Hepatocyte (in vitro differentiated cells): ENCODE measurements around the gene NRN1L. TPM values are rescaled to one million over a fixed set of nuclear protein-coding genes. Genes with fewer than 3 reads are reported as not detected.

Experiments
- DNase-seq: peaks from one replicate; pipeline ENCODE4 v3.0.0-alpha.2; 2016; ENCODE audit warnings: low spot score
- H2AFZ ChIP-seq: fragments of 200-600 bp; sonication (generic); 2 replicates; pipeline ENCODE4 v1.6.0; 2016; ENCODE audit warnings: antibody characterized with exemption, mild to moderate bottlenecking
- H3K27ac ChIP-seq: fragments of 200-600 bp; sonication (generic); 2 replicates; pipeline ENCODE4 v1.5.1; 2016; ENCODE audit warnings: mild to moderate bottlenecking
- H3K27me3 ChIP-seq: fragments of 200-600 bp; sonication (generic); 2 replicates; pipeline ENCODE4 v1.6.1; 2016
- H3K36me3 ChIP-seq: fragments of 200-600 bp; sonication (generic); replicated peaks from 2 replicates; pipeline ENCODE4 v1.5.1; 2016; ENCODE audit warnings: low read depth; ENCODE audit not compliant: insufficient read depth
- H3K4me1 ChIP-seq: fragments of 200-600 bp; sonication (generic); 2 replicates; pipeline ENCODE4 v1.5.1; 2016; ENCODE audit warnings: mild to moderate bottlenecking, moderate library complexity; ENCODE audit not compliant: insufficient read depth
- H3K4me2 ChIP-seq: fragments of 200-600 bp; sonication (generic); 2 replicates; pipeline ENCODE4 v1.6.0; 2016
- H3K4me3 ChIP-seq: fragments of 200-600 bp; sonication (generic); 2 replicates; pipeline ENCODE4 v1.5.1; 2016; ENCODE audit warnings: mild to moderate bottlenecking
- H3K79me2 ChIP-seq: fragments of 200-600 bp; sonication (generic); 2 replicates; pipeline ENCODE4 v1.6.0; 2017; ENCODE audit warnings: mild to moderate bottlenecking
- H3K9me2 ChIP-seq: fragments of 200-600 bp; sonication (generic); replicated peaks from 2 replicates; pipeline ENCODE4 v1.6.0; 2017; ENCODE audit warnings: mild to moderate bottlenecking; ENCODE audit not compliant: insufficient read depth
- H3K9me3 ChIP-seq: fragments of 200-600 bp; sonication (generic); 2 replicates; pipeline ENCODE4 v1.5.1; 2016; ENCODE audit warnings: low read depth, mild to moderate bottlenecking
- H4K20me1 ChIP-seq: fragments of 200-600 bp; sonication (generic); 2 replicates; pipeline ENCODE4 v1.6.0; 2016; ENCODE audit warnings: mild to moderate bottlenecking; ENCODE audit not compliant: insufficient read depth, poor library complexity, severe bottlenecking
- CTCF ChIP-seq: fragments of 200-600 bp; sonication (generic); IDR thresholded peaks from 2 replicates; pipeline ENCODE4 v1.5.1; 2016; ENCODE audit warnings: antibody characterized with exemption, mild to moderate bottlenecking; ENCODE audit not compliant: poor library complexity
- EZH2 ChIP-seq: fragments of 200-600 bp; sonication (generic); IDR thresholded peaks from 2 replicates; pipeline ENCODE4 v1.6.1; 2016; ENCODE audit warnings: antibody characterized with exemption, mild to moderate bottlenecking, borderline replicate concordance
- EZH2phosphoT487 ChIP-seq: fragments of 200-600 bp; sonication (generic); IDR thresholded peaks from one replicate; pipeline ENCODE4 v1.6.1; 2018; ENCODE audit warnings: antibody characterized with exemption, mild to moderate bottlenecking, low read depth, moderate library complexity; ENCODE audit not compliant: unreplicated experiment, severe bottlenecking
- WGBS: methylation state at CpG from one replicate; pipeline ENCODE4 v1.1.6; 2016; ENCODE audit warnings: low lambda C conversion rate; ENCODE audit errors: missing lambda C conversion rate; 5-methylcytosine and 5-hydroxymethylcytosine counted together
- polyA plus RNA-seq: library from polyadenylated mRNA; unstranded; fragments of >200 nt; fragmentation: Nextera tagmentation; extraction: Ambion mirVana; gene quantifications from 2 replicates; pipeline ENCODE4 v1.2.1, GENCODE V29; 2016
- total RNA-seq: library from RNA; depleted of rRNA; stranded (reverse); fragments of >200 nt; gene quantifications from 2 replicates; pipeline ENCODE4 v1.2.3, GENCODE V29; 2014

The NRN1L gene
- total and polyA plus RNA-seq, 2 experiments from 2014 or later, result 0.73 TPM; not detected in 1

DNA sequence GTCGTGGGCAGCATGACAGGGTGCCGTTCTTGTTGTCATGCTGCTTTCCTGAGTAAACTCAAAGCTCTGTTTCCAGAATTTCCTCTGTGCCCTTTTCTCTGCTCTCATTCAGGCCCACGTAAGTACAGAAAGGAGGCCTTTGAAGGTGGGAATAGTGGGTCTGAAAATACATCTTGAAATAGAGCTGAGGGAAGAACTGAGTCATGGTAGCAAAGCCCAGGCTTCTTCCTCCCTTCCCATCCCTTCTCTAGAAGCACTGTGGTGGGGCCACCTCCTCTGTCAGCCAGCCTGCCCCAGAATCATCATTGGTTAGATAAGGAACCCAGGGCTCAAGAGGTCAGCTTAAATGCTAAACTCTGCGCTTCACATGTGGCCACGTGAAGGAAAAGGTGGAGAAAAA lies 37.5 kb downstream of the NRN1L start:
- TF ChIP-seq EZH2 (no peak), EZH2phosphoT487 (no peak), CTCF (no peak)
- Histone ChIP-seq H3K27ac (no peak overlapping the region), H2AFZ (no peak overlapping the region), H3K4me1 (peaks cover 4% of the 10 kb centered on the region), H4K20me1 (peaks cover 40% of the 10 kb centered on the region), H3K4me2 (no peak overlapping the region), H3K79me2 (peaks cover 36% of the 10 kb centered on the region), H3K9me3 (no peaks in the 10 kb centered on the region), H3K4me3 (no peak overlapping the region), H3K9me2 (no peaks in the 10 kb centered on the region), H3K36me3 (no peaks in the 10 kb centered on the region), H3K27me3 (no peaks in the 10 kb centered on the region)
- 78% methylated on average over 5 of the region's 5 CpGs for WGBS
- no peak for DNase-seq

GRCh38 chr16:67922740-67923139 lies 38.1 kb downstream of the NRN1L start:
- TF ChIP-seq EZH2phosphoT487 (no peak), EZH2 (no peak), CTCF (no peak)
- Histone ChIP-seq H3K79me2 (peaks cover 31% of the 10 kb centered on the region), H3K4me3 (no peak overlapping the region), H3K36me3 (no peaks in the 10 kb centered on the region), H2AFZ (no peak overlapping the region), H3K9me2 (no peaks in the 10 kb centered on the region), H3K4me2 (no peak overlapping the region), H3K9me3 (no peaks in the 10 kb centered on the region), H4K20me1 (peaks cover 36% of the 10 kb centered on the region), H3K27ac (no peak overlapping the region), H3K4me1 (peaks cover under 1% of the 10 kb centered on the region), H3K27me3 (no peaks in the 10 kb centered on the region)
- DNase-seq, result no peak
- 85% methylated on average over 8 of the region's 8 CpGs for WGBS

GRCh38 chr16:67923414-67924116 lies 38.9 kb downstream of the NRN1L start:
- 93% methylated on average over 10 of the region's 10 CpGs for WGBS
- H3K9me2 ChIP-seq, result no peaks in the 10 kb centered on the region
- DNase-seq, result no peak
- no peak overlapping the region for H3K4me2 ChIP-seq
- H4K20me1 ChIP-seq, result peaks cover 30% of the 10 kb centered on the region
- no peak overlapping the region for H3K4me3 ChIP-seq
- no peaks in the 10 kb centered on the region for H3K4me1 ChIP-seq
- no peaks in the 10 kb centered on the region for H3K27me3 ChIP-seq
- TF ChIP-seq EZH2phosphoT487, result no peak
- H3K27ac ChIP-seq, result no peak overlapping the region
- H2AFZ ChIP-seq, result no peak overlapping the region
- peaks cover 25% of the 10 kb centered on the region for H3K79me2 ChIP-seq
- H3K36me3 ChIP-seq, result no peaks in the 10 kb centered on the region
- no peaks in the 10 kb centered on the region for H3K9me3 ChIP-seq

GRCh38 chr16:67924140-67924906 lies 39.6 kb downstream of the NRN1L start:
- Histone ChIP-seq H4K20me1 (peaks cover 25% of the 10 kb centered on the region), H3K4me2 (no peak overlapping the region), H3K9me3 (no peaks in the 10 kb centered on the region), H3K4me3 (no peak overlapping the region), H3K27ac (no peak overlapping the region), H3K9me2 (no peaks in the 10 kb centered on the region), H3K4me1 (no peaks in the 10 kb centered on the region), H3K27me3 (no peaks in the 10 kb centered on the region), H3K79me2 (peaks cover 21% of the 10 kb centered on the region), H3K36me3 (no peaks in the 10 kb centered on the region), H2AFZ (no peak overlapping the region)
- DNase-seq, result no peak
- WGBS, result 86% methylated on average over 10 of the region's 10 CpGs
- no peak for TF ChIP-seq CTCF
- TF ChIP-seq EZH2phosphoT487, result no peak
- no peak for TF ChIP-seq EZH2
